Activated CD8-positive, alpha-beta memory T cell treated with anti-CD3 and anti-CD28 coated beads, Interleukin-2, amount 10 ng/mL, durations not matched to agents 7 days and 5 days (primary cell): ENCODE results near the gene ST3GAL2. TPM values are rescaled to one million over a fixed set of nuclear protein-coding genes. Genes with fewer than 3 reads are reported as not detected.
"Not testable (repeated sequence)": the region's sequence is repeated elsewhere in the genome, so short reads cannot be mapped to it uniquely, and the experiment has no call there.

ENCODE experiments used
- ATAC-seq: fragments of 150-1000 bp; cut with Tn5 transposase; one replicate; pipeline ENCODE4 v1.10.0; 2021; ENCODE audit warnings: moderate library complexity
- CTCF ChIA-PET: fragments of 350-600 bp; sonication (Branson Sonifier 250); formaldehyde crosslinking; loops from one replicate; lab custom pipeline; 2021; ENCODE audit warnings: antibody characterized with exemption; lab: Charles Lee
- DNase-seq: peaks from one replicate; pipeline ENCODE4 v3.0.0-alpha.2; 2020
- H3K27ac Mint-ChIP-seq: one replicate; pipeline ENCODE4 v1.8.0; 2021; ENCODE audit warnings: mild to moderate bottlenecking, mixed read lengths
- H3K27me3 Mint-ChIP-seq: one replicate; pipeline ENCODE4 v1.8.0; 2021; ENCODE audit warnings: mixed read lengths
- H3K36me3 Mint-ChIP-seq: one replicate; pipeline ENCODE4 v1.8.0; 2021; ENCODE audit warnings: mild to moderate bottlenecking, mixed read lengths
- H3K4me1 Mint-ChIP-seq: one replicate; pipeline ENCODE4 v1.8.0; 2021; ENCODE audit warnings: mixed read lengths
- H3K4me3 Mint-ChIP-seq: one replicate; pipeline ENCODE4 v1.8.0; 2021; ENCODE audit warnings: mild to moderate bottlenecking, moderate library complexity, mixed read lengths
- H3K9me3 Mint-ChIP-seq: one replicate; pipeline ENCODE4 v1.8.0; 2022; ENCODE audit warnings: low read depth, mixed read lengths
- total RNA-seq, 2 experiments: library from RNA; stranded (reverse); gene quantifications; one replicate each; pipeline ENCODE4 v1.2.3, GENCODE V29; 2021

The ST3GAL2 gene
- total RNA-seq, 2 experiments from 2014 or later: 23.6 to 34.2 TPM

DNA sequence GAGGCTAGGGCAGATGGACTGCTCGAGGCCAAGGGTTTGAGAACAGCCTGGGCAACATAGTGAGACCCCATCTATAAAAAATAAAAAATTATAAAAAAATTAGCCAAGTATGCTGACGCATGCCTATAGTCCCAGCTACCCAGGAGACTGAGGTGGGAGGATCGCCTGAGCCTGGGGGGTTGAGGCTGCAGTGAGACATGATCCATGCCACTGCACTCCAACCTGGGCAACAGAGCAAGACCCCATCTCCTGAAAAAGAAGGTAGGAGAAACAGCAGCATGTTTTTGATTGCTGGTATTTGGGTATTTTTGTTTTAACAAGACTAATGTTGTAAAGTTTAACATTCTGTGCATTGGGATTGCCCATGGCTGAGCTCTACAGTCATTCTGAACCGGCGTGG, 101.1 kb downstream of the ST3GAL2 start:
- Mint-ChIP-seq H3K27me3 (no peaks in the 10 kb centered on the region), H3K4me1 (no peaks in the 10 kb centered on the region), H3K36me3 (peaks cover 10% of the 10 kb centered on the region), H3K27ac (no peak overlapping the region), H3K9me3 (no peaks in the 10 kb centered on the region), H3K4me3 (no peak overlapping the region)
- CTCF ChIA-PET: interaction anchor here (1.0 kb wide), 1 partner anchor 38 kb away, joined by 3 read pairs; the partner anchor contains the start of gene DDX19B
- DNase-seq: no peak
- ATAC-seq: no peak

DNA sequence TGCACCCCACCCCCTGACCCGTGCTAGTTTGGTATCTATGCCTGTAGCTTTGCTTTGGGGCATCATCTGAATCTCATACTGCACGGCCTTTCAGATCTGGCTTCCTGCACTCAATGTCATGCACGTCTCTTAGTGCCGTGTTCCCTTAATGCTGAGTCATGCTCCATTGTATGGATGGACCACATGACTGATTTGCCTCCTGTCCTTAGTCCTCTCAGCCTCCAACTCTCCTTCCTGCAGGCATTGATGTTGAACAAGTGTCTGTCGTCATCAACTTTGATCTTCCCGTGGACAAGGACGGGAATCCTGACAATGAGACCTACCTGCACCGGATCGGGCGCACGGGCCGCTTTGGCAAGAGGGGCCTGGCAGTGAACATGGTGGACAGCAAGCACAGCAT, 106.2 kb downstream of the ST3GAL2 start:
- H3K36me3 Mint-ChIP-seq: peaks cover 18% of the 10 kb centered on the region
- H3K9me3 Mint-ChIP-seq, H3K27me3 Mint-ChIP-seq, H3K27ac Mint-ChIP-seq, H3K4me3 Mint-ChIP-seq, DNase-seq, CTCF ChIA-PET, H3K4me1 Mint-ChIP-seq, ATAC-seq: not testable (repeated sequence)

DNA sequence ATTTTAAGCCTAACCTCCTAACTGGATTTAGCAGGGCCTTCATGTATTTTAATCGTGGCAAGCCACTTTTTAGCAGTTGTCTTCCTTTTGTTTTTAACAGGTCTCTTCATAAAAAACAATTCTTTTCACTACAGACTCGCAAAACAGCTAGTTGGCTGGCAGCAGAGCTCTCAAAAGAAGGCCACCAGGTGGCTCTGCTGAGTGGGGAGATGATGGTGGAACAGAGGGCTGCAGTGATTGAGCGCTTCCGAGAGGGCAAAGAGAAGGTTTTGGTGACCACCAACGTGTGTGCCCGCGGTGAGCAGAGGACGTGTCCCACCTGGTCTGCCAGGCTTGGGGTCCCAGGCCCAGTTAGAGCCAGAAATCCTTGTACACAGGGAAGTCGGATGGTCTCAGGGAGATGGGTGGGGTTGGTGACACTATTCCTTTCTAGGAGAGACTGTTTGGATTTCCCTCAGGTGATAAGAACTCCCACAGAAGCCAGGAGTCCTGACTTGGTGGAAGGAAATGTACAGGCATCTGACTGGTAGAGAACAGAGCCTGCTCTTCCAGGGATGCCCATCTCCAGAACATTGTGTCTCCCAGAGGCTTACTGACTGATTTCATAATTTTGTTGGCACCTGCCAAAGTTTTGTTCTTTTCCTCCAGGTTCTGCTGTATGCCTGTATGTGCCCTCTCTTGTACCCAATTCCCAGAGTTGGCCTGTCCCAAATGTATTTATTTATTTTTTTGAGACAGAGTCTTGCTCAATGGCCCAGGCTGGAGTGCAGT, 107.1 kb downstream of the ST3GAL2 start:
- Mint-ChIP-seq H3K4me3 (no peak overlapping the region), H3K27ac (no peak overlapping the region), H3K4me1 (no peaks in the 10 kb centered on the region), H3K9me3 (no peaks in the 10 kb centered on the region), H3K36me3 (peaks cover 18% of the 10 kb centered on the region), H3K27me3 (no peaks in the 10 kb centered on the region)
- peak; percentile 41 for DNase-seq
- CTCF ChIA-PET: interaction anchor here (0.6 to 1.8 kb wide), 7 partner anchors 9 to 323 kb away, joined by 3 to 6 read pairs (median 3); no protein-coding TSS in a partner anchor
- ATAC-seq: peak; percentile 67

DNA sequence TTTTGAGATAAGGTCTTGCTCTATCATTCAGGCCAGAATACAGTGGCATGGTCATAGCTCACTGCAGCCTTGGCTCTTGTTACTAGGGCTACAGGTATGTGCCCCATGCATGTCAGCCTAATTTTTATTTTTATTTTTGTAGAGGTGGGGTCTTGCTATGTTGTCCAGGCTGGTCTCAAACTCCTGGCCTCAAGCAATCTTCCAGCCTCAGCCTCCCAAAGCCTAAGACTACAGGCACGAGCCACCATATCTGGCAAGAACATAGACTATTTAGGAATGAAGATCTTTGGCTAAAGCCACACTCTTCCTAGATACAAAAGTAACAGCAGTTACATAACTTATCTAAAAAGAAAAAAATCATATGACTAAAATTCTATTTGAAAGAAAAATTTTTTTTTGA, 107.8 kb downstream of the ST3GAL2 start:
- no peaks in the 10 kb centered on the region for H3K9me3 Mint-ChIP-seq
- DNase-seq (no peak), ATAC-seq (no peak)
- no peak overlapping the region for H3K4me3 Mint-ChIP-seq
- H3K27me3 Mint-ChIP-seq: no peaks in the 10 kb centered on the region
- H3K27ac Mint-ChIP-seq: no peak overlapping the region
- CTCF ChIA-PET: interaction anchor here (0.6 to 1.8 kb wide), 6 partner anchors 9 to 323 kb away, joined by 3 to 6 read pairs (median 3); no protein-coding TSS in a partner anchor
- no peaks in the 10 kb centered on the region for H3K4me1 Mint-ChIP-seq
- peaks cover 18% of the 10 kb centered on the region for H3K36me3 Mint-ChIP-seq

Other genes with a start within 250 kb of the ST3GAL2 start
- gene EXOSC6, start 187.2 kb downstream of the ST3GAL2 start, total RNA-seq: 10 to 100 TPM; 32.2 to 33.5 TPM
- 100 to 1,000 TPM; 117 to 147 TPM for gene AARS1, start 149.6 kb downstream of the ST3GAL2 start, total RNA-seq
- gene DDX19B, start 139.9 kb downstream of the ST3GAL2 start, total RNA-seq: 10 to 100 TPM; 32.9 to 34.8 TPM
- 10 to 100 TPM; 33.9 to 46.0 TPM for gene DDX19A, start 92.2 kb downstream of the ST3GAL2 start, total RNA-seq
- gene FCSK, start 15.5 kb upstream of the ST3GAL2 start, total RNA-seq: 10 to 100 TPM; 17.8 to 20.9 TPM
- gene COG4, start 84.5 kb upstream of the ST3GAL2 start, total RNA-seq: 10 to 100 TPM; 67.3 to 72.5 TPM
- 100 to 1,000 TPM; 407 to 541 TPM for gene SF3B3, start 84.7 kb upstream of the ST3GAL2 start, total RNA-seq
- gene IL34, start 207.5 kb upstream of the ST3GAL2 start, total RNA-seq: not detected
- 1 to 10 TPM; 1.4 to 1.7 TPM for gene MTSS2, start 247.0 kb upstream of the ST3GAL2 start, total RNA-seq